GM10266 (cell line): ENCODE measurements around the gene RGS9.
A peak's percentile ranks its signal among the peaks of the same experiment; 100 is the strongest.
"Not testable (repeated sequence)": the region's sequence is repeated elsewhere in the genome, so short reads cannot be mapped to it uniquely, and the experiment has no call there.

Experiments used
- DNase-seq: peaks from one replicate; pipeline ENCODE4 v3.0.0; 2012; ENCODE audit errors: extremely low spot score
- TF ChIP-seq, protein P1 (sequence below): IDR thresholded peaks from 2 replicates; pipeline ENCODE4 v1.5.1; 2012; ENCODE audit warnings: mild to moderate bottlenecking, low read depth; ENCODE audit not compliant: control insufficient read depth, insufficient read depth; ENCODE audit errors: missing control alignments

The RGS9 gene

DNA sequence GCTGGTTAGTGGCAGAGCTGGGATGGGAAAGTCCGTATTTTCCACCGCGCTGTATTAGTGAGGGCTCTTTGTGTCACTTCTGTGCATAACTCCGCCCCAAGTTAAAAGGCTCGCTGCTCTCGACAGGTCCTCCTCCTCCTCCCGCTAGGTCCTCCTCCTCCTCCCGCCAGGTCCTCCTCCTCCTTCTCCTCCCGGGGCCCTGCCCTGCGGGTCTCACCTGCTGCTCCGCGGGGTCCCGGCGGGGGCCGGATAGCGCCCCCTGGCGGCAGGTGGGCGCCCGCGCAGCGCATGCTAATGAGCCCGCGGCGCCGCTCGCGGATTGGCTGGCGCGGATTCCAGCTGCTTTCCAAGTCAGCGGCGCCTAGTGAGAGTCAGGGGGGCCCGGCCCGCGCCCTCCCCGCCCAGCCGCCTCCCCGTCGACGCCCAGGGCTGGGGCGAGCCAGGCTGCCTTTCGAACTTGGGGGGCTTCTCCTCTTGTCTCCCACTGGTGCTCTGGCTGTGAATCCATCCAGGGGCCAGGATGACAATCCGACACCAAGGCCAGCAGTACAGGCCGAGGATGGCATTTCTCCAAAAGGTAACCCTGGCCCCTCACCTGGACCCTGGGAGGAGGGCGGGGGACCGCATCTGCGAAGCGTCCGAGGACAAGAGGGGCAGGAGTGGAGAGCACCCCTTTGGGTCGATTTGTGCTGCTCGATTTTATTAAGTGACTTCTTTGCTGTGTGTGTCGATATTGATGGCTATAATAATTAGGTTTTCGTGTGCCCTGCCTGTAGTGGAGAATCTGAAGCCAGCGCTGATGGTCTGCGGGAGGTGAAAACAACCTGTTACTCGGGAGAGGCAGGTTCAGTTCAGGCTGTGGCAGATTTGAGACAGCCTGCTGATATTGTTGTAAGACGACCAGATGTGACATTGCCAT is at the start of gene RGS9:
Gene RGS9 (plus strand): TSS at position 350 of the 919 bp plus-strand sequence. CDS start 171 bp downstream, at position 521.
- TF ChIP-seq, protein P1, sequence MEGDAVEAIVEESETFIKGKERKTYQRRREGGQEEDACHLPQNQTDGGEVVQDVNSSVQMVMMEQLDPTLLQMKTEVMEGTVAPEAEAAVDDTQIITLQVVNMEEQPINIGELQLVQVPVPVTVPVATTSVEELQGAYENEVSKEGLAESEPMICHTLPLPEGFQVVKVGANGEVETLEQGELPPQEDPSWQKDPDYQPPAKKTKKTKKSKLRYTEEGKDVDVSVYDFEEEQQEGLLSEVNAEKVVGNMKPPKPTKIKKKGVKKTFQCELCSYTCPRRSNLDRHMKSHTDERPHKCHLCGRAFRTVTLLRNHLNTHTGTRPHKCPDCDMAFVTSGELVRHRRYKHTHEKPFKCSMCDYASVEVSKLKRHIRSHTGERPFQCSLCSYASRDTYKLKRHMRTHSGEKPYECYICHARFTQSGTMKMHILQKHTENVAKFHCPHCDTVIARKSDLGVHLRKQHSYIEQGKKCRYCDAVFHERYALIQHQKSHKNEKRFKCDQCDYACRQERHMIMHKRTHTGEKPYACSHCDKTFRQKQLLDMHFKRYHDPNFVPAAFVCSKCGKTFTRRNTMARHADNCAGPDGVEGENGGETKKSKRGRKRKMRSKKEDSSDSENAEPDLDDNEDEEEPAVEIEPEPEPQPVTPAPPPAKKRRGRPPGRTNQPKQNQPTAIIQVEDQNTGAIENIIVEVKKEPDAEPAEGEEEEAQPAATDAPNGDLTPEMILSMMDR = peak; percentile 90
- DNase-seq = peak; percentile 90

DNA sequence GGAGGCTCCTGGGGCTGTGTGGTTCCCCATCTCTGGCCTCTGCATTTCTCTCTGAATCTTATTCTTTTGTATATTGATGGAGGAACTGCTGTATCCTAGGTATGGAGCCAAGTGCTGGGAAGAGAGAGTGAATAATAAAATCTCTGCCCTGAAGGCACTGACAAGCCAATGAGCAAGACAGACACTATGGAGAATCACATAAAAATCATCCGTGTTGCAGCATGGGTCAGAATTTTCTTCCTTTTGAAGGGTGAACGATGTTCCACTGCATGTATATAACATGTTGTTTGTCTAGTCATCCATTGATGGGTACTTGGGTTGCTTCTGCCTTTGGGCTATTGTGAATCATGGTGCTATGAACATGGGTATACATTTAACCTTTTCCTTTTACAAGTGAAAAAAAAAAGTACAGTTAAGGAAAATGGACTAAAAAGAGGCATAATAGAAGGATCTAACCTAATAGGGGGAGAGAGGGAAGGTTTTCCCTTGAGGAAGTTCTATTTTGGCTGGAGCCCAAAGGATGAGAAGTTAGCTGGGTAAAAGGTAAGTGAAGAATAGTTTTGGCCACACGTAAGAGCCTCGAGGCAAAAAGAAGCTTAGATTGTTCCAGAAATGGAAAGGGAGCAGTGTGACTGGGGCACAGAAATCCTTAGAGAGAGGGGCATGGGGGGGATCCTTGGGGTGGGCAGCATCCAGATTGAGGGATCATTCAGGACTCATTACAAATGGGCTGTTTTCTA is 48.4 kb upstream of the RGS9 start:
- TF ChIP-seq, protein P1 = no peak
- DNase-seq = no peak

DNA sequence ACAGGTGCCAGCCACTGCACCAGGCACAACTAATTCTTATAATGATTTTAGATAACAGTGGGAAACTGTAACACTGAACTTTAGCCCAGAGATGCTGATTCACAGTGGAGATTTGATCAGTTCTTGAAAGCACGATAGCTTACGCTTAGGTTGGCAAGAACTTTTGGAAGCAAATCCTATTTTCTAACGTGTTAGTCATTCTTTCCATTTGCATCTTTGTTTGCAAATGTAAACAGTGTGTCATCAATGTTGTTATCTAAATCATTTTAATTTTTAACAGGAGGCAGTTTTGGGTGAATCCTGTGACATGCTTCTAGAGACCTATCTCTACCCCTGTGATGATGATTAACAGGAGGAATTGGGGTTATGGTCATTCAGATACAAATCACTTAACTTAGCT is 44.9 kb upstream of the RGS9 start:
- DNase-seq = no peak

DNA sequence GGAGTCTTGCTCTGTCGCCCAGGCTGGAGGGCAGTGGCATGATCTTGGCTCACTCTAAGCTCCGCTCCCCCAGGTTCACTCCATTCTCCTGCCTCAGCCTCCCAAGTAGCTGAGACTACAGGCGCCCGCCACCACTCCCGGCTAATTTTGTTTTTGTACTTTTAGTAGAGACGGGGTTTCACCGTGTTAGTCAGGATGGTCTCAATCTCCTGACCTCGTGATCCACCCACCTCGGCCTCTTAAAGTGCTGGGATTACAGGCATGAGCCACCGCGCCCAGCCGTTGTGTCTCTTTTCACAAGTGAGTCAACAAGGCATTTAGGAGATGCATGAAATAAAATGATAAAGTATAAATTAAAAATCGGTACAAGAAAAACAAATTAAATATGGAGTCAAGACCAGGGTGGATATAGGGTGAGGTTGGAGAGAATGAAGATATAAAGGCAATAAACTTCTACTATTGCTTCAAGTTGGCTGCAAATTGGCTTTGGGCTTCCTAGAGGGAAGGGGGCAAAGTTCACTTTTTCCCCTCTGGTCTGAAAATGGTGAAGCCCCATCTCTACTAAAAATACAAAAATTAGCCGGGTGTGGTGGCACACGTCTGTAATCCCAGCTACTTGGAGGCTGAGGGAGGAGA is 44.3 kb upstream of the RGS9 start:
- DNase-seq = not testable (repeated sequence)

More for the DNA sequence above, 44.9 kb upstream of the RGS9 start:
- TF ChIP-seq, protein P1 = no peak

DNA sequence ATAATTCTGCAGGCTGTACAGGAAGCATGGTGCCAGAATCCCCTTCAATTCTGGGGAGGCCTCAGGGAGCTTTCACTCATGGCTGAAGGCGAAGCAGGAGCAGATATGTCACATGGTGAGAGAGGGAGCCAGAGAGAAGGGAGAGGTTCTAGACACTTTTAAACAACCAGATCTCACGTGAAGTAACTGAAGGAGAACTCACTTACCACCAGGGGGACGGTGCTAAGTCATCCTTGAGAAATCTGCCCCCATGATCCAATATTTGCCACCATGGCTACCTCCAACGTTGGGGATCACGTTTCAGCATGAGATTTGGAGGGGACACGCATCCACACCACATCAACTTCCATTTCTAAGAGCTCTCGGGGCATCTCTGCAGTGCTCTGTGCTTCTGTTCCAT is 43.2 kb upstream of the RGS9 start:
- no peak for DNase-seq
- TF ChIP-seq, protein P1 = no peak

DNA sequence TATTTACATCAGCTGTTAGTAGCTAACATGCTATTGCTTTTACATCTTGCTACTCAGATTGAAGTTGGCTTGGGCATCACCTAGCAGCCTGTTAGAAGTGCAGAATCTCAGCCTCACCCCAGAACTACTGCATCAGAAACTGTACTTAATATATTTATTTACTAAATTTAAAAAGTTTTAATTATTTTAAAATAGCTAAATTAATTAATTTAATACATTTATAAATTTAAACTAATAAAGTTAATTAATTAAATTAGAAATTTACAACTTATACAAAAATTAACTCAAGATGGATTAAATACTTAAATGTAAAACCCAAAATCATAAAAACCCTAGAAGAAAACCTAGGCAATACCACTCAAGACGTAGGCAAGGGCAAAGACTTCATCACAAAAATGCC is 41.7 kb upstream of the RGS9 start:
- TF ChIP-seq, protein P1 = no peak
- no peak for DNase-seq

DNA sequence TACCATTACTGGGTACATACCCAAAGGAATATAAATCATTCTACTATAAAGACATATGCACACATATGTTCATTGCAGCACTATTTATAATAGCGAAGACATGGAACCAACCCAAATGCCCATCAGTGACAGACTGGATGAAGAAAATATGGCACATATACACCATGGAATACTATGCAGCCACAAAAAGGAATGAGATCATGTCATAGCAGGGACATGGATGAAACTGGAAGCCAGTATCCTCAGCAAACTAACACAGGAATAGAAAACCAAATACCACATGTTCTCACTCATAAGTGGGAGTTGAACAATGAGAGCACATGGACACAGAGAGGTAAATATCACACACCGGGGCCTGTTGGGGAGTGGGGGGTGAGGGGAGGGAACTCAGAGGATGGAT is 40.8 kb upstream of the RGS9 start:
- DNase-seq = not testable (repeated sequence)

DNA sequence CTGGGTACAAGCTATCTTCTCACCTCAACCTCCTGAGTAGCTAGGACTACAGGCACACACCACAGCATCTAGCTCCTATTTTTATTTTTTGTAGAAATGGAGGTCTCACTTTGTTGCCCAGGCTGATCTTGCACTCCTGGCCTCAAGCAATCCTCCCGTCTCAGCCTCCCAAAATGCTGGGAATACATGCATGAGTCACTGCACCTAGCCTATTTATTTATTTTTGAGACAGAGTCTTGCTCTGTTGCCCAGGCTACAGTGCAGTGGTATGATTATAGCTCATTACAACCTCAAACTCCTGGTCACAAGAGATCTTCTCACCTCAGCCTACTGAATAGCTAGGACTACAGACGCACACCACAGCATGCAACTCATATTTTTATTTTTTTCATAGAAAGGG is 40.1 kb upstream of the RGS9 start:
- DNase-seq = no peak
- TF ChIP-seq, protein P1 = no peak
